LNCaP clone FGC (cell line): Measurements from ENCODE around the gene SAP30L.

Experiments used
- DNase-seq: peaks from one replicate; pipeline ENCODE4 v3.0.0-alpha.2; 2011; ENCODE audit warnings: low read depth
- H3K4me3 ChIP-seq: 2 replicates; pipeline ENCODE4 v1.5.1; 2011; ENCODE audit warnings: mild to moderate bottlenecking, low read depth, low read length, control low read depth
- TF ChIP-seq, protein P1 (sequence below): IDR thresholded peaks from 2 replicates; pipeline ENCODE4 v1.5.1; 2012; ENCODE audit warnings: mild to moderate bottlenecking; ENCODE audit not compliant: control insufficient read depth, insufficient read depth; ENCODE audit errors: extremely low read depth

Gene SAP30L

GRCh38 chr5:154484393-154485095 is 38.7 kb downstream of the SAP30L start:
- TF ChIP-seq, protein P1, sequence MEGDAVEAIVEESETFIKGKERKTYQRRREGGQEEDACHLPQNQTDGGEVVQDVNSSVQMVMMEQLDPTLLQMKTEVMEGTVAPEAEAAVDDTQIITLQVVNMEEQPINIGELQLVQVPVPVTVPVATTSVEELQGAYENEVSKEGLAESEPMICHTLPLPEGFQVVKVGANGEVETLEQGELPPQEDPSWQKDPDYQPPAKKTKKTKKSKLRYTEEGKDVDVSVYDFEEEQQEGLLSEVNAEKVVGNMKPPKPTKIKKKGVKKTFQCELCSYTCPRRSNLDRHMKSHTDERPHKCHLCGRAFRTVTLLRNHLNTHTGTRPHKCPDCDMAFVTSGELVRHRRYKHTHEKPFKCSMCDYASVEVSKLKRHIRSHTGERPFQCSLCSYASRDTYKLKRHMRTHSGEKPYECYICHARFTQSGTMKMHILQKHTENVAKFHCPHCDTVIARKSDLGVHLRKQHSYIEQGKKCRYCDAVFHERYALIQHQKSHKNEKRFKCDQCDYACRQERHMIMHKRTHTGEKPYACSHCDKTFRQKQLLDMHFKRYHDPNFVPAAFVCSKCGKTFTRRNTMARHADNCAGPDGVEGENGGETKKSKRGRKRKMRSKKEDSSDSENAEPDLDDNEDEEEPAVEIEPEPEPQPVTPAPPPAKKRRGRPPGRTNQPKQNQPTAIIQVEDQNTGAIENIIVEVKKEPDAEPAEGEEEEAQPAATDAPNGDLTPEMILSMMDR: no peak
- H3K4me3 ChIP-seq: no peak overlapping the region
- DNase-seq: no peak

DNA sequence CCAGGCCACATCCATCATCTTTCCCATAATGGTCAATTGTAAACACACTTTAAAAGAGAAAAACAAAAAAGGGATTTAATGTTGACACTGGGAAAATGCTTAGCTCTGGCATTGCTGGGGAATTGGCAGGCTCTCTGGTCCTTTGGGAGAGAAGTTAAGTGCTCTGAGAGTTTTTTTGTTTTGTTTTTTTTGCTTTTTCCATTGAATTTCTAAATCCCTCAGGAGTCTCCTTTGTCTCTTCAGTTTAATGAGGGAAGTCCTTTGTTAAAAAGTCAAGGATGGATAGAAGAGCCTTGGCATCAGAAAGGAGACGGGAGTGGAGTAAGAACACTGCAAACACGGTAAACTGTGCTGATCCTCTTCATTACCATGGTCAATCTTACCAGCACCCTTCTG is 39.3 kb downstream of the SAP30L start:
- H3K4me3 ChIP-seq: no peak overlapping the region
- TF ChIP-seq, protein P1: no peak
- no peak for DNase-seq

DNA sequence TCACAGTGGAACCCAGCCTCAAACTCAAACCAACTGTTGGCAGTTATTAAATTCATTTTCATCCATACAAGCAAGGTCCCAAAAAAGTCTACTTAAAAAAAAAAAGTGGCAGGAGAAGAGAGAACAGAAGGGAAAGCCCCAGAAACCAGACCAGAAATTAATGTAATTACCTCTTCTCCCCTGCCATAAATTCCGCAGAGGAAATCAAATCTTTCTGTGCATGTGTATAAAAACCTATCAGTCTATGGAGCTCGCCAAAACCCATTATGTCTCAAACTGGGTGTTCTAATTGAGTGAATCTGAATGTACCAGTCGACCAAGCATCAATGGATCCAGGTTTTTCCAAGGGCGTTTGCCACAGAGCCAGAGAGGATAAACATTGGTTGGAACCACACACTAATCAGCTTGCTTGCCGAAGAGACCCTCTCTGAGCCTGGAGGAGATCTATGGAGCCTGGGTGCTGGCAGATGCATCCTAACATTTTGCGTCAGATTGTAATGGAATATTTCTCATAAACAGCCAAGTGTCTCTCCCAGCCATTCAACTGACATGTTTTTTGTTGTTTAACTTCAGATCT is 40.1 kb downstream of the SAP30L start:
- no peak overlapping the region for H3K4me3 ChIP-seq
- no peak for DNase-seq
- TF ChIP-seq, protein P1: no peak

DNA sequence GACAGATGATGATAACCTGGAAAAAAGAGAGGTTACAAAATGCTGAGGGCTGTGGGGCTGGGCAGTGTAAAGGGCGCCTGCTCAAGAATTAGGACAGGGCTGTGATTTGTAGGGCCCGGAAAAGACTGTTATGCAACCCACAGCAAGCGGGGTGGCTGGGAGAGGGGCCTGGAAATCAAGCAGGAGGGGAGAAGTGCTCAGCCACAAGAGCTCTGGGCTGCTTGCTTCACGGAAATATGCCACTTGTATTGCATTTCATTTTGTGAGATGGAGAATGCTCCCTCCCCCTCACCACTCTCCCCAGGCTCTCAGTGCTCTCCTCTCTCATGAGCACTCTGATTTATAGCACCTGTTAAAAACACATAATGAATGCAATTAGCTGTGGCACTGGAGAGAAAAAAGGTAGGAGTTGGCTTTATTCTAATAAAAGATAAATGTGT is 40.6 kb downstream of the SAP30L start:
- TF ChIP-seq, protein P1: no peak
- no peak for DNase-seq
- H3K4me3 ChIP-seq: no peak overlapping the region

- TF ChIP-seq, protein P1: no peak
- no peak for DNase-seq
- no peak overlapping the region for H3K4me3 ChIP-seq
These were observed 41.7 kb downstream of the SAP30L start for GRCh38 chr5:154487541-154487940.

GRCh38 chr5:154491941-154492340 is 46.1 kb downstream of the SAP30L start:
- no peak for DNase-seq
- no peak overlapping the region for H3K4me3 ChIP-seq
- TF ChIP-seq, protein P1: no peak

DNA sequence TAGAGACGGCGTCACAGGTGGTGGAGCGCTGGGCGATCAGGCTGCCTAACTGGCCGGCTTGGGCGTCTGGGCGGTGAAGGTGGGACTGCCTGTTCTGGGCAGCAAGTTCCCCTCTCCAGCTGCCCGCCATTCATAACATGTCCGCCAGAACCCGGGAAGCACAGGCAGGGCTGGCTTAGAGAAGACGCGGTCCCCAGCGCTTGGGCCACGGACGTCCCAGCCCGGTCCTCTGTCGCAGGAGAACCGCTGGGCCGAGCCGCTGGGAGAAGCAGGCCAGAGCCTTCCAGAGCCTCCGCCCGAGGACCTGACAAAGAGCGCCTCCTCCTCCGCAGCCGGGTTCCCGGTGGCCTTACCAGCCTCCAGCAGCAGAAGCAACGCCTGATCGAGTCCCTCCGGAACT is 47.5 kb downstream of the SAP30L start:
- TF ChIP-seq, protein P1: no peak
- DNase-seq: no peak
- no peak overlapping the region for H3K4me3 ChIP-seq
